Measurements from ENCODE around the gene CBLN1.
"Not testable (repeated sequence)": the region's sequence is repeated elsewhere in the genome, so short reads cannot be mapped to it uniquely, and the experiment has no call there.

Gene CBLN1

DNA sequence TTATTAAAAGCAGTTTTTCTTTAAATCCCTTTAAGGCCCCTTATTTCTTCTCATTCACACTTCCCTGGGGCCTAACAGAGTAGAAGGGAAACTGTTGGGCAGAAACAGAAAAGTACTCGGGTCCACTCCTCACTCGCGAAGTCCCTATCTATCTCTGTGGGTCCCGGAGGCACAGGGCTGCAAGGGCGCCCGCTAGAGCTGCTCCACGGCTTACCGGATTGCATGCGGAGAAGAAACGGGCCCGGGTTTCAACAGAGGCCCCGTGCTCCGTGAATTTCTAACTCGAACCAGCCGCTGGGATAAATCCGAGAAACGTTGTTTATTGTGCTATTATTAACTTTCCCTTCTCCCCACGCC, 4.3 kb downstream of the CBLN1 start:
- no peak for DNase-seq

DNA sequence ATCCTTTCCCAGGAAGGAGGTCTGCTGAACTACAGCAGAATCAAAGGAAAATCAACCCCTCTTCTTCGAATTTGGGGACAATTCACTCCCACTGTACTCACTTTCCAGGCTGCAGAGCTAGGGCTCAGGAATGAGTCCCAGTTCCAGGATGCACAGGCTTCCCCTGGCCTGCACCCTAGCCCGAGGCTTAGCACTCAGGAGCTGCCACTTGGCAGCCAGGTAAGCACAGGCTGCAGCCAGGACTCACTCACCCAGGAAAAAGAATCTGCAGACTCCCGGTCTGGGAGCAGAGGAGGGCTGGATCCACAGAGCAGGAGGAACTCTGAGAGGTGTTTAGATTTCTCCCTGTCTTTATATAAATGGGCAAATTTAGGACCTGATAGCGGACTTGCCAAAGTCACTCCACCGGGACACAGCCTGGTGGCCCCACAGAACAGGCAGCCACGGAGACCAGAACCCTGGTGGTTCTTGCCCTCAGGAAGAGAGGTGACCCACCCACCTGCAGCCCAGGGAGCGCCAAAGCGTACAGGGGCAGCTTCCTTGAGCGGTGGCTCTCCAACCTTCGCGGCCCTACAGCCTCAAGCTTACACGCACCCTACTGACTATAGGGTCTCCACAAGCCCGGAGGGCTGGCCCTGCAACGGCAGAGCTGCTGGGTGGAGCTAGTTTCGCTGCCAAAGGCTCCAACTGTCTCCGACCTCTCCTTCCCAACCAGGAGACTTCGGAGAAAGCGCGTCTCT, 4.8 kb downstream of the CBLN1 start:
- DNase-seq: no peak

DNA sequence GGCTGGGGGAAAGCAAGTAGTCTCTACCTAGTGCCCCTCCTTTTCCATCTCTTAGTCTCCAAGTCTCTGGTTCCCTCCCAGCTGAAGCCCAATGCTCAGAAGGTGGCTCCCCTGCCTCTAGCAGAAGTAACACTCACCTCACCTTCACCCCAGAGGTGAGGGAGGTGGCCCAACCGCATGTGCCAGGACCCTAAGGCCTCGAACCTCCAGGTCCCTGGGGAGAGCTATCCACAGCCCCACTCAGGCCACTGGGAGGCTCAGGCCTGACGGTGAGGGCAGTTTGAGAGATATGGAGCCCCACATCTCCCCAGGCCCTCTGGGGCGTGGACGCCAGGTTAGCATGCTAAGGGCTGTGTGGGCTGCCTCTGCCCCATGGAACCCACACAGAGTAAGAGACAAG, 5.8 kb downstream of the CBLN1 start:
- no peak for DNase-seq

DNA sequence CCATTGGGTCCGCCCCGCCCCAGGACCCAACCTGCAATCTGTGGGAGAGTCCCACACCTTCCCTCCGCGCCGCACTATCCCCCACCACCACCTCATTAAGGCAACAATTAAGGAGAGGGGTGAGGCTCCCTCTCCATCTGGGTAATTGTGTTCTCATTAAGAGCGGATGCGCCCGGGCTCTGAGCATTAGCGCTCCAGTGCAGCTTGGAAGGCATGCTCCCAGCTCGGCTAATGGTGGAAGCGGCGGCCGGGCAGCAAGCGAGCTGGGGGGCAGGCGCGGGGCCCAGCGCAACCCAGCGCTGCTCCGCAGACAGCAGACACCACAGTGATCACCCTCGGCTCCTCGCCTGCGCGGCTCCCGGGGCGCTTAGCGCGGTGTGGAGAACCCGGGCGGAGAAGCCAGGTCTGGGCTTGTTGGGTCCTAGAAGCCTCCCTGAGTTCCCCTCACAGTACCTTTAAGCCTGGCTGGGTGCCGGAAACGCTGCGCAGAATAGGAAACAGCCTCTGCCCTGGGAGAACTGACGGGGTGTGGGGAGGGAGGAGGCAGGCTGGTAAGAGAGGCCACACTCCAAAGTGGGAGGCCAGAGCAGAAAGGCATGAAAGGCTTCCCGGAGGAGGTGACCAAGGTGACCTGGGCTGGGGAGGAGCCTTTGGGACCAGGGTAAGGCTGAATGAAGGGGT, 6.4 kb downstream of the CBLN1 start:
- no peak for DNase-seq

DNA sequence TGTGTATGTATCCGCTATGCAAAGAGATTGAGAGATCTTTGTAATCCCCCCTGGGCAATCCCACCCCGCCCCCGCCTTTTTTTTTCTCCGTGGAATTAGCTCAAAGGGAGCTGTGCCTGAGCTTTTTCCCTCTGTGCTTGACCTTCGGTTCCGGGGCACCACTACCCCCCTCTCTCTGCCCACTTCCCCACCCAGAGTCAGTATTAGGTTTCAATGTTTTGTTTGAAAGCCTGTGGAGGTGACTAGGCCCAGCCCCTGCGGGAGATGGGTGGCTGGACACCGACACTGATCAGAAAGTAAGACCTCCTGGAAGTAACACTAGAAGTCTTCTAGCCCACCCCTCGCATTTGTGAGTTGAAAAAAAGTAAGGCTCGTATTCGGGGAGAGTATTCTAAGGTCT, 7.0 kb downstream of the CBLN1 start:
- no peak for DNase-seq

DNA sequence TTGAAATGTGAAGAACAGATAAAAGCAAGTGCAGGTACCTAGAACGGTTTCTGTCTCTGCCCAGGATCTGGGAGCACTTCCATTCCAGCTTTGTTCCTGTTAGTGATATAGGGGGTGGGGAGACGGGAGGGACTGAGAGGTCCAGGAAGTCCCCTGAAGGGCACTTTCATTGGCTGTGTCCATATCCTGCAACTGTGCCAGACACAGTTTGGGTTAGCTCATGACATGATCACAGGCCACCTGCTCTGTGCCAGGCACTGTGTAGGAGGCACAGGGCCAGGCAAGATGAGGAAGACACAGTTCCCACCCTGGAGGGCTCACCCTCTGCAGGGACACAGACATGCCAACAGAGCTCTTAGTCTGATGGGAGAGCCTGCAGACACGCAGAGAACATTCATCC, 7.9 kb downstream of the CBLN1 start:
- no peak for DNase-seq

DNA sequence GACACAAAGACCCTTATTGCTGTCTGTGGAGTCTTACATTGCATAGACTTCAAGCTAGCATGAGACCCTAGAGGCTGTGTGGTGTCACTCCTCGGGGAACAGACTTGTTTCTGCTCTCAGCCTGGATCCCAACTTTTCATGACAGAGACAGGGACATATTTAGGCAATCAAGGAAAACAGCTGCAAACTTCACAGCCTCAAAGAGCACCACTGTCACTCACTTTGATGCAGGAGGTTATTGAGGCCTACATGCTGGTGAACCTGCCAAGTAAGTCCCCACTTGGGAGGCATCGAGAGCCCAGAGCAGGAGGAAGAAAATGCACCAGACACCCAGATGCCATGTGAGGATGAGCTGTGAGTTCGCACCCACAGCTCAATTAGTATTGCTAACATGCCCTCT, 10.3 kb downstream of the CBLN1 start:
- DNase-seq: no peak

DNA sequence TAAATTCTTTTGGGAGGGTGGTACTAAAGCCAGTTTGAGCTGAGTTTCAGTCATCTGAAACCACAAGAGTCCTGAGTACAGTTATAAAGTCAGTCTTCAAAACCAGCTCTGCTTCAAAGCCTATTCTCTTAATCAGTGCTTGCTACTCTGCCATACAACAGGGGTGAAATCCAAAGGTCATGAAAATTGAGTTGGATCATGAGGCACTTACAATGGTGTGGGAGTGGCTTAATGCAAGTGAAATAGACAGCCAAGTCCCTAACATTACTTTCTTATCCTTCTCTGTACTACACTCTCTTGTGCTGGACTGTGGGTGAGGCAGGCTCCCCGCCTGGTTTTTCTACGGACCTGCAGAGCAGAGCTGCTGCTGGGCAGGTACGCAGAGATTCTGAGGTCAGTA, 12.4 kb downstream of the CBLN1 start:
- no peak for DNase-seq

DNA sequence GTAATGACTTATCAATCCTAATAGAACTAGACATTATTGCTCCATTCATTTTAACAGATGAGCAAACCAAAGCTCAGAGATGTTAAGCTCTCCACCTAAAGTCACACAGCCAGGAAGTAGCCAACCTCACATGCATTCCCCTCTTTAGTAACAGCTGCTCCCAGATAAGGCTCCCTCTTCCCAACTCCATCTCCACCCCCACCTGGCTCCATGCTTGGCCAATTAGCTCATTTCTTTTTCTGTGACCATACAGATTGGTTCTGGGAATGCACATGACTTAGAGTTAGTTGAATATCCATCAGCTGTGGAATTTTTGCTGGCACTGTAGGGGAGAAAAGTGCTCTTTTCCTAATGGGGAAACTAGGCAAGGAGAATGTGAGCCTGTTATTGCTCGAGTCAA, 13.0 kb downstream of the CBLN1 start:
- DNase-seq: no peak

DNA sequence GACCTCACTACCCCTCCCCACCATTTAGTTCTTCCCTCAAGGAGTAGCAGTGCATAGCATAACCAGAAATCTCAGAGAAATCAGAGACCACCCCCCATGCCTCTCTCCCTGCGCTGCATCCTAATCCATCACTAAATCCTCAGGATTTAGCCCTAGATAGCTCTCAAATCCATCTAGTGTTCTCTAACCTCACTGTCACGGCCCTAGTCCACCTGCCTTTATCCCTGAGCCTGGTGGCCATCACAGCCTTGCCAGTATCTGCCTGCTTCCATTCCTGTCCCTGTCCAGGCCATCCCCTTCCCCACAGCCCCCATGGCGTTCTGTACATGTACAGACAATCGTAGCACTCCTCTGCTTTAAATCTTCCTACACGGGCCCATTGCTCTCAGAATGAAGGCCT, 19.1 kb downstream of the CBLN1 start:
- DNase-seq: no peak

DNA sequence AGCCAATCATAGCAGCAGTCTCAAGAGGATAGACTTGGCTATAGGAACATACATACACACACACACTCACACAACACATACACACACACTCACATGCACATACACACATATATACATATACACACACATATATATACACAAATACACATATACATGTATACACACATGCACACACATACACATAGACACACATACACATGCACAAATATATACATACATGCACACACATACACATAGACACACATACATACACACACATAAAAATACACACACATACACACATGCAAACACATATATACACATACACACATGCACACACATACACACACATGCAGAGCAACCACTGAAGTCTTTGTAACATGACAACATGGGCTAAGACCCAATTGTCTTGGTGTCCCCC, 19.7 kb downstream of the CBLN1 start:
- no peak for DNase-seq

DNA sequence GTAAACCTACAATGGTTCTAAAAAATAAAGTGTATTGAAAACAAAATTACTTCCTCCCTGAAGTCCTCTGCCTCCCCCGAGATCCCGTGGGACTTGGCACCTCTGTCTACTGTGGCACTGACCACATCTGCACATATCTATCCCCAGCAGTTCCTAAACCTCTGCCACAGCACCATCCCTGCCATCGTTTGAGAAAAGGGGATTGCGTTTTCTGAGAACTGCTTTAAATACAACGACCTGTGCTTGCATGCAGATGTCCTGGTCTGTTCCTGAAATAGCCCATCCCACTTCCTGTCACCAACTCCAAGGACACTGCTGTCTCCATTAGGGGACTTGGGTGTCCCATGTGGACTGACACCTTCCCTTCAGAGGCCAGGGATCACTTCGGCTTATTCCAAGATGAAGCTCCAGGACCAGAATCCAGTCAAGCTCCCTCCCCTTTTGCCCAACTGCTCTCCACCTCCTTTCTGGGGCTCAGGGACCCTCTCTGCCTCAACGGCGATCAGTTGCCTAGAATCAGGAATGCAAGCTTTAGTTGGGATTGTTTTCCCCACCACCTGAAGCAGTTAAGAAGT, 20.6 kb downstream of the CBLN1 start:
- DNase-seq: no peak

DNA sequence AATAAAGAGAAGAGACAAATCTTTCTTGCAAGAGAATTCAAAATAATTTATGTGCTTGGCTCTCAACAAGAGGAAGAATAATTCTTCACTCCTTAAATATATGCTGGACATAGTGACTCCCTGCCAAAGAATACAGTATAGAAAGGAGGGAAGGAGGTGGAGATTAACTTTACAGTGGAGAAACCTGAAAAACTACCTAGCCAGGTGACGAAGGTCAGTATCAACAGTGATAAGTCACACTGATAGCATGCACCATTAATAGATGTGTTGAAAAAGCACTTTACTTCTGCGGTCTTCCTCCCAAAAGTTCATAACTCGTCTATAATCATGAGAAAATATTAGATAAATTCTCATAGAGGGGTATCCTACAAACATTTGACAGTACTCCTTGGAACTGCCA, 21.4 kb downstream of the CBLN1 start:
- DNase-seq: no peak

DNA sequence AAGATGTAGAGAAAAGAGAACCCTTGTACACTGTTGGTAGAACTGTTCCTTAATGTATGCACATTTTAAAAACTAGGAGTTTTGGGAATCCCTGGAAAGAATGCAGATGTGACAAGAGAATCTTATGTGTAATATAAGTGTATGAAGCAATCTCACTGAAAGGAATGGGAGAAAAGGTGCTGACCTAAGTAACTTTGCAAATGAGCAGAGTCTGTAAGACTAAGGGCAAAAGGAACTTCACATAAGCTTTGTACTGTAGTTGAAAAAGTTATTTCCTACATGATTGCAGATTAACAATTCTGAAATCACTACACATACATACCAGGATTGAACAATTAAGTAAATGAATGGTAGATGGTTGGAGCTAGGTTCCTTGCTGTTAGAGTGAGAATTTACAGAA, 22.3 kb downstream of the CBLN1 start:
- DNase-seq: no peak

DNA sequence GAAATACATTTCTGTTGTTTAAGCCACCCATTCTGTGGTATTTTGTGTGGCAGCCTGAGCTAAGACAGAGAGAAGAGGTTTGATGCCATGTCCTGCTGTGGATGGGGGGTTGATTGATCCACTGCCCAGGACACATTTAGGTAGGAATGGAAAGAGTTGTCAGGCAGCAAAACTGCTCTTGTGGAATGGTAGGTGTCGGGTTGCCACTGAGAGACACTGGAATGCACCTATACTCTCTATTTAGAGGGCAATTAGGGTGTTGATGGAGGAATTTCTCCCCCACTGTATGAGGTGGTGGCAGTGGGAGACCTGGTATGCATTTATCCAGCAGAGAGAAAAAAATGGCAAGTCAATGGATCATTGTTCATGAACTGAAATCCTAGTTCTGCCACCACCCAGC, 30.9 kb downstream of the CBLN1 start:
- no peak for DNase-seq

DNA sequence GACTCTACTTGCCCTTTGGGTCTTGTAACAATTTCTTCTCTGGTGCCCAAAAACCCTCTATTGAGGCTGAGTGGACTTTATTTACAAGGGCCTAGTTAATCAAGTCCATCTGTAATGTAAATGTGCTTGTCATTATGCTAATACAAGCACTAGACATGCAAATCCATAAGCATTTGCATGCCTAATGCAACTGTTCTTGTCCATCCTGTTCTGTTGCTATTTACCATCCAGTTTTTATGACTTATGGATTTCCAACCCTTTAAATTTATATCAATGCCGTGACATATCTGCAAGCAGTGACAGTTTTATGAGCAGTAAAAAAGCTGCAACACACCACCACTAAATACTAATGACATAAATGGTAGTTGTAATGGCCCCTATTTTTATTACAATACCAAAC, 33.4 kb downstream of the CBLN1 start:
- DNase-seq: no peak

DNA sequence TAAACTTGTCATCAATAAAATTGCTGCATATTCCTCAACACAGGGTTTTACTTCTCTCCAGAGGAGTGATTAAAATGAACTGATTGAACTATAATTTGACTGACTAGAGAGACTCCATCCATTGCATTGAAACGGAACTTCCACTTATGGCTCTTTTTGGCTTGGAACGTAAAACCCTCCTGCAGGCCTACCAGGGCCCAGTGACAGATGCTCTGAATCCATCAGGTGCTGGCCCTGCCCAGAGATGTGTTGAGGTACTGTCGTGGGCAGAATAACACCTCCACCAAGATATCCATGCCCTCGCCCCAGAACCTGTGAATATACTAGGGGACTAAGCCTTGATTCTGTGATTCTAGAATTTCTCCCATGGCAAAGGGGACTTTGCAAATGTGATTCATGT, 45.4 kb downstream of the CBLN1 start:
- no peak for DNase-seq

DNA sequence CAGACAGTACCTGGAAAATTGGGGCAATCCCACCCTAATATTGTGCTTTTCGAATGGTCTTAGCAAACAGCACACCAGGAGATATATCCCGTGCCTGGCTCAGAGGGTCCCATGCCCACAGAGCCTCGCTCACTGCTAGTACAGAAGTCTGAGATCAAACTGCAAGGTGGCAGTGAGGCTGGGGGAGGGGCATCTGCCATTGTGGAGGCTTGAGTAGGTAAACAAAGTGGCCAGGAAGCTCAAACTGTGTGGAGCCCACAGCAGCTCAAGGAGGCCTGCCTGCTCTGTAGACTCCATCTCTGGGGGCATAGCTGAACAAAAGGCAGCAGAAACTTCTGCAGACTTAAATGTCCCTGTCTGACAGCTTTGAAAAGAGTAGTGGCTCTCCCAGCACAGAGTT, 53.3 kb downstream of the CBLN1 start:
- not testable (repeated sequence) for DNase-seq

Data from NCI-H2029 (cell line).